Natural killer cell (primary cell): ENCODE data around the gene CTNNA3. TPM values are rescaled to one million over a fixed set of nuclear protein-coding genes. Genes with fewer than 3 reads are reported as not detected.
"Not testable (repeated sequence)": the region's sequence is repeated elsewhere in the genome, so short reads cannot be mapped to it uniquely, and the experiment has no call there.

Source experiments
- ATAC-seq, 3 donors: fragments of 150-1000 bp in 2 of 3; fragments of 200-7000 bp in 1 of 3; cut with Tn5 transposase; 1 replicate in 1 of 3; 2 replicates in 2 of 3; pipeline ENCODE4 v1.10.0; 2021; ENCODE audit warnings: mild to moderate bottlenecking in 2 of 3, moderate library complexity in 2 of 3
- DNase-seq, 2 donors: peaks; one replicate each; pipeline versions ENCODE4 v3.0.0 to v3.0.0-alpha.2; 2013 to 2021; ENCODE audit warnings: mixed read lengths in 1 of 2
- H3K27ac ChIP-seq: one replicate; pipeline ENCODE4 v1.5.1; 2013; ENCODE audit warnings: mild to moderate bottlenecking, low read length
- H3K27me3 ChIP-seq: one replicate; pipeline ENCODE4 v1.6.1; 2013; ENCODE audit warnings: low read length; ENCODE audit not compliant: control insufficient read depth, insufficient read depth
- H3K36me3 ChIP-seq: one replicate; pipeline ENCODE4 v1.6.1; 2013; ENCODE audit warnings: low read length; ENCODE audit not compliant: control insufficient read depth, insufficient read depth
- H3K4me1 ChIP-seq: one replicate; pipeline ENCODE4 v1.6.1; 2013; ENCODE audit warnings: low read length; ENCODE audit not compliant: control insufficient read depth, insufficient read depth
- H3K4me3 ChIP-seq: one replicate; pipeline ENCODE4 v1.5.1; 2013; ENCODE audit warnings: low read length
- H3K9me3 ChIP-seq: one replicate; pipeline ENCODE4 v1.6.1; 2013; ENCODE audit warnings: low read length; ENCODE audit not compliant: control insufficient read depth, insufficient read depth
- H3K27ac Mint-ChIP-seq, 2 donors: one replicate each; pipeline ENCODE4 v1.8.0; 2022; ENCODE audit warnings: mild to moderate bottlenecking in 2 of 2, mixed read lengths in 2 of 2, moderate library complexity in 1 of 2
- H3K27me3 Mint-ChIP-seq, 2 donors: one replicate each; pipeline ENCODE4 v1.8.0; 2022; ENCODE audit warnings: low read depth in 2 of 2, mixed read lengths in 2 of 2
- H3K36me3 Mint-ChIP-seq: one replicate; pipeline ENCODE4 v1.8.0; 2022; ENCODE audit warnings: mixed read lengths
- H3K4me1 Mint-ChIP-seq, 2 donors: one replicate each; pipeline ENCODE4 v1.8.0; 2022; ENCODE audit warnings: mixed read lengths in 2 of 2
- H3K4me3 Mint-ChIP-seq: one replicate; pipeline ENCODE4 v1.8.0; 2022; ENCODE audit warnings: mild to moderate bottlenecking, moderate library complexity, mixed read lengths
- H3K9me3 Mint-ChIP-seq, 2 donors: one replicate each; pipeline ENCODE4 v1.8.0; 2022; ENCODE audit warnings: mixed read lengths in 2 of 2
- CTCF ChIP-seq: fragments of 200-600 bp; IDR thresholded peaks from one replicate; pipeline ENCODE4 v1.8.0; 2022; ENCODE audit warnings: antibody characterized with exemption
- WGBS: methylation state at CpG from one replicate; pipeline ENCODE4 v1.1.7; 2013; ENCODE audit warnings: missing lambda C conversion rate; ENCODE audit not compliant: insufficient coverage; 5-methylcytosine and 5-hydroxymethylcytosine counted together
- intact Hi-C: fragments of 100-400 bp; cut with micrococcal nuclease; formaldehyde crosslinking; loops from one replicate; pipeline ENCODE4 v1.14.2; 2022
- total RNA-seq, 4 donors: library from RNA; stranded (reverse); fragments of 120-200 nt in 1 of 4; gene quantifications; one replicate each; pipeline versions ENCODE4 v1.2.3 to v1.2.4, GENCODE V29; 2013 to 2022

The CTNNA3 gene
- total RNA-seq, 3 donors from 2014 or later (not counting 1 experiment from before 2014, with no cell fraction given): not detected

DNA sequence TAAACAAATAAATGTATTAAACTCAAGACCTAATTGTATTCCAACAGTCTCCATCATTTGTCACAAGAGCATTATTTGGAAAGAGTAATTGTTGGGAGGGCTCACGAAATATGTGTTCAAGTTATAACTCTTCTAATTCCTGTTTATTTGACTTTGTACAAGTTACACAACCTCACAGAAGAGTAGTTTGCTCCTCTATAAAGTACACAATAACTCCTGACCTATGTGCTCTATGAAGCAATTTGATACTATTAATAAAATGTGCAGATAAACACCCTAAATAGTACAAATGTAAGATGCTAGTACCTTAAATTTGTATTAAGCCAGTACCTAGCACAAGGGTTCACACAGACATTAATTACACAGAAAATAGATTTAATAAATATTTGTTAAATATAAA lies 484.3 kb downstream of the CTNNA3 start:
- no peaks in the 10 kb centered on the region for H3K9me3 ChIP-seq
- Mint-ChIP-seq H3K36me3 (no peaks in the 10 kb centered on the region), H3K9me3 (peaks cover 3 to 4% of the 10 kb centered on the region in 2 donors), H3K4me3 (no peak overlapping the region), H3K27ac (no peak overlapping the region), H3K27me3 (no peaks in the 10 kb centered on the region), H3K4me1 (no peaks in the 10 kb centered on the region)
- DNase-seq: no peak
- no CpG with 5 or more reads among the region's 1 CpG for whole genome bisulfite sequencing
- no peaks in the 10 kb centered on the region for H3K27me3 ChIP-seq
- no peak overlapping the region for H3K4me3 ChIP-seq
- no peak for TF ChIP-seq CTCF
- ATAC-seq: no peak
- intact Hi-C loops: no loop called here
- H3K27ac ChIP-seq: no peak overlapping the region
- no peaks in the 10 kb centered on the region for H3K36me3 ChIP-seq
- no peaks in the 10 kb centered on the region for H3K4me1 ChIP-seq

GRCh38 chr10:67207923-67208322 lies 488.1 kb downstream of the CTNNA3 start:
- H3K4me3 ChIP-seq, H3K9me3 Mint-ChIP-seq, H3K36me3 ChIP-seq, H3K4me3 Mint-ChIP-seq, H3K9me3 ChIP-seq, DNase-seq, H3K27me3 Mint-ChIP-seq, H3K4me1 Mint-ChIP-seq, H3K4me1 ChIP-seq, ATAC-seq, H3K27ac Mint-ChIP-seq, intact Hi-C loops, H3K36me3 Mint-ChIP-seq, H3K27ac ChIP-seq, H3K27me3 ChIP-seq: not testable (repeated sequence)
- 90% methylated on average over 6 of the region's 6 CpGs for WGBS

- H3K27ac ChIP-seq: no peak overlapping the region
- H3K36me3 ChIP-seq: no peaks in the 10 kb centered on the region
- intact Hi-C loops: no loop called here
- ATAC-seq (no peak), DNase-seq (no peak)
- H3K4me1 ChIP-seq: no peaks in the 10 kb centered on the region
- Mint-ChIP-seq H3K27me3 (no peaks in the 10 kb centered on the region), H3K4me3 (no peak overlapping the region), H3K27ac (no peak overlapping the region), H3K36me3 (no peaks in the 10 kb centered on the region), H3K9me3 (peaks cover 10 to 16% of the 10 kb centered on the region in 2 donors), H3K4me1 (no peaks in the 10 kb centered on the region)
- no peak overlapping the region for H3K4me3 ChIP-seq
- WGBS: 86% methylated on average over 2 of the region's 3 CpGs
- H3K27me3 ChIP-seq: no peaks in the 10 kb centered on the region
- H3K9me3 ChIP-seq: no peaks in the 10 kb centered on the region
- no peak for TF ChIP-seq CTCF
Measured at GRCh38 chr10:67200913-67201564, 495.0 kb downstream of the CTNNA3 start.

DNA sequence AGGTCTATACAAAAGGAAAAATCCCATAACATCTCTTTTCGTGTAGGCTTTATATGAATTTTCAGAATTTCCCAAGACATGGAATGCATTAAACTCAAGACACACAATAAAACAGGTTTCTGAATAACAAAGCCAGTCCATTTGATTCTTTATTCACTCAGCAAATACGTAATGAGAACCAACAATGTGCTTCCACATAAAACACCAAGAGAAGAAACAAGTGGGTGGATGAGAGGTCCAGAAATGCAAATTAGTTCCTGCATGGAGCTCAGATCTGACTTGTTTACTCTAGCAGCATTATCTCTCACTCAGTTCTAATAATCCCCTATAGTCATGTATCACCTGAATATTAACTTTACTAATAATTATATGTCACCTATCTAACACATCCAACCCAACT lies 520.6 kb downstream of the CTNNA3 start:
- WGBS: 100% methylated on average over 2 of the region's 2 CpGs
- H3K27me3 Mint-ChIP-seq: no peaks in the 10 kb centered on the region

More for the DNA sequence above, 520.6 kb downstream of the CTNNA3 start:
- no peak overlapping the region for H3K27ac ChIP-seq
- Mint-ChIP-seq H3K27ac (no peak overlapping the region), H3K36me3 (no peaks in the 10 kb centered on the region), H3K4me3 (no peak overlapping the region), H3K9me3 (peaks cover 11 to 14% of the 10 kb centered on the region in 2 donors), H3K4me1 (no peaks in the 10 kb centered on the region)
- no peak for TF ChIP-seq CTCF
- no peaks in the 10 kb centered on the region for H3K27me3 ChIP-seq
- DNase-seq: no peak
- no peak overlapping the region for H3K4me3 ChIP-seq
- no peak for ATAC-seq
- no peaks in the 10 kb centered on the region for H3K4me1 ChIP-seq
- H3K36me3 ChIP-seq: no peaks in the 10 kb centered on the region
- H3K9me3 ChIP-seq: peaks cover 5% of the 10 kb centered on the region
- intact Hi-C loops: no loop called here
